HT-29 (cell line): ENCODE results near the gene AFAP1. TPM values are rescaled to one million over a fixed set of nuclear protein-coding genes. Genes with fewer than 3 reads are reported as not detected.

Experiments
- DNase-seq: peaks from one replicate; pipeline ENCODE4 v3.0.0-alpha.2; 2015; ENCODE audit warnings: low spot score
- total RNA-seq: library from RNA; depleted of rRNA; stranded (reverse); fragments of >200 nt; shearing (Covaris generic); gene quantifications from 2 replicates; pipeline ENCODE4 v1.2.3, GENCODE V29; 2014

AFAP1 gene
- total RNA-seq, 1 experiment from 2014 or later: 2.9 TPM

DNA sequence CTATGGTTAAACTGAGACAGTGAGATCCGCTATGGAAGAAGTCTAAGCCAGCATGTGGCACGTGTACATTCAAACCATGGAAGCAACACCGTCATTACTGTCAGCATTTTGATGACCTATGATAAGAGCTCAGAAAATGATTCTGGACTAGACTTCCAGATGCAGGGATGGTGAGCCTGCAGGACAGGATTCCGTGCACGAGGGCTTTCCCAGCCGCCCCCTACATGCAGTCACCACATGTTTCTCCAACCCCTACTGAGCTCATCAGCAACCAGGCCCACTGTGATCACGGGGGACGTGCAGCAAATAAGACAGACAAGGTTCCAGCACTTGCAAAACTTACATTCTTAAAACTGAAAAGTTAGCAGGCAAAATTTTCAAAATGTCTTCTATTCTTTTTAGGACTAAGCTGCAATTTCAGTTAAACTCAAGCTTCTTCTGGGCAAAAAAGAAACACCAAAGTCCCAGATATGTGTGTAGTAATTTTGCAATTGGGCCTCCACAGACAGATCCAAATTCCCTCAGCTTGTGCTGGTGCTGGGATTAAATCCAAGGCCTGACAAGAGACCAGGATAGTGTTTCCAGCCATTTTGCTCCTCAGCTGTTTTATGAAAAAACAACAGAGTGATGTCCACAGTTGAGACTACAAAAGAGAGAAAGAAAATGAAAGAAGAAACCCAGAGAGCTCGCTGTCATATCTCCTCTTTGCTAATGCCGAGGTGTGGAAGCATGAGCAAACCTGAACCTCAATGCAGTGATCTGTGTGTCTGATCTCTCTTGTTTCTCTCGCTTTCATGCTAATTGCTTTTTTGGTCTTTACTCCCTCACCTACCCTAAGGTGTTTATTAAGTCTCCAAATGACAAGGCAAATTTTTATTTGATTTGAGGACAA lies 118.2 kb downstream of the AFAP1 start:
- DNase-seq: no peak

DNA sequence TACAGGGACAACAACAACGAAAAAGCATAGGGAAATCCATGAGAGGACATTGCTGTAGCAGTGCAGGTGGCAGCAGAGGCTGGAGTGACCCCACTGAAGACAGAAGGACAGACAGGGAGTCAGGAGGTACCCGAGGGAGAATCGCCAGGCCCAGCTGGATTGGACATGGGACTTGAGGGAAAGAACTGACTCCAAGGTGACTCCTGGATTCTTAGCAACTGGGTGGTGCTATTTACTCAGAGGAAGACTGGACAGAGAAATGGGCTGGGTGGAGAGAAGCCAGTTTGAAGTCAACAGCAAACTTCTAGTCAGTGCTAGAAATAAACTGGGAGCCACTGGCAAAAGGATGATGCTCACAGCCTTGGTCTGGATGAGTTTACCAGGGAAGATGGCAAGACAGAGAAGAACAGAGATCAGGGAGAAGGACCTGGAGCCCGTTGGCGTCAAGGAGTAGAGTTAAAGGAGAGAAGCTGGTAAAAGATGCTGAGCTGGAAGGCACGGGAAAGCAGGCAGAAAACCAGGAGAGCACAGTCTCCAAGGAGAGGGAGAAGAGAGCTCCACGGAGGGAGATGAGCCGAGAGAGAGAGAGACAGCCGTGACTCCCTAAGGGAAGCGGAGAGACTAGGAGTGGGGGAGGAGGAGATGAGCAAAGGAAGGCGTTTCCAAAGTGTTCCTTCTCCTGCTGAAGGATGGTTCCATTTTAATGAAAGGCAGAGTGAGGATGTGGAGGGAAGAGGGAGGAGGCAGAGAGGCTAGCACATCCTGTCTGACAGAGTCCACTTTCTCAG lies 119.4 kb downstream of the AFAP1 start:
- DNase-seq: no peak

DNA sequence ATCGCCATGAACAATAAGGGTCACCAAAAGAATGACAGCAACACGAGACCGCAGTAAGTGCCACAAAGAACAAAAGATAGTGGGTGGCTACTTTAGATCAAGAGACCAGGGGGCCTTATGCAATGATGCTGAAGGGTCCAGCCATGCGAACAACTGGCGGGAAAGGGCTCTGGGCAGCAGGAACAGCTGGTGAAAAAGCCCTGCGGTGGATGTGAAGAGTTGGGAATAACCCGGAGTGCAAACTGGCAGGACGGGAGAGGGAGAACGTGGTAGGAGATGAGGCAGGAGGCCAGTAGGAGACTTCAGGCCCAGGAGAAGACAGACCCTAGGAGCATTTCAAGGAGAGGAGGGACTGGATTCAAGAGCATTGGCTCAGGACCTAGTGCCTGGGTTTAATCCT lies 120.2 kb downstream of the AFAP1 start:
- DNase-seq: no peak

GRCh38 chr4:7818399-7818911 lies 121.2 kb downstream of the AFAP1 start:
- DNase-seq: no peak

- no peak for DNase-seq
Observed at GRCh38 chr4:7817877-7818398, 121.7 kb downstream of the AFAP1 start.

- DNase-seq: peak; percentile 27
Observed at GRCh38 chr4:7816771-7817170, 122.9 kb downstream of the AFAP1 start.

DNA sequence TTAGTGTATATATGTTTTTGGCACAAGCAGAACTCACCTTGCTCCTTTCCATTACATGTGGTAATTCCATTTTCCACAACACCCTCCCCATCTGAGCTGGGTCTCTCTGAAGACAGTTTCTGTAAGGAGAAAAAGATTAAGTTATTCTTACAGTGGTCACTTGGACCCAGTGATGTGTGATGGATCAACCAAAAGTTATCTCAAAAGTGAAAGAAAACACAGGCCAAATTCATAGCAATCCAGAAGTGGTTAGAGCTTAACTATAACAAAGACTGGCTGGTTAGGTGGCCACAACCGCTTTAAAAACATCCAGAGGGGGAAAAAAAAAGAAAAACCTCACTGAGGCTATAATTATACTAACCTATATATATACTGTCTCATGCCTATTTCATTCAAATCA lies 123.7 kb downstream of the AFAP1 start:
- no peak for DNase-seq

DNA sequence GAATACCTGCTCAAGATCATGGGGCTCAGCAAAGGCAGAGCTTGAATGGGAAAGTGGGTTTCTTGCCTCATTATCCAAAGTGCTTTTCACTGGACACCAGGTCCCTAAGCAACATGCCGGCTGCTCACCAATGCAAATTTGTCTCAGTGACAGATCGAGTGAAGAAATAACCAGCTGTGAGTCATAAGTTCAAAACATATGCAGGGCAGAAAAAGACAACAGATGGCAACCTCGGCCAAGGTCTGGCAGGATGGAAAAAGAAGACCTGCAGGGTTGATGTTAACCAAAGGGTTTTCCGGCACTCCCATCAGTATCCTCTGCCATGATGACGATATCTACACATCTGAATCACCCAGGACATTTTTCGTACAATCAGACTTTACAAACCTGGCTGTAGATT lies 124.1 kb downstream of the AFAP1 start:
- no peak for DNase-seq

DNA sequence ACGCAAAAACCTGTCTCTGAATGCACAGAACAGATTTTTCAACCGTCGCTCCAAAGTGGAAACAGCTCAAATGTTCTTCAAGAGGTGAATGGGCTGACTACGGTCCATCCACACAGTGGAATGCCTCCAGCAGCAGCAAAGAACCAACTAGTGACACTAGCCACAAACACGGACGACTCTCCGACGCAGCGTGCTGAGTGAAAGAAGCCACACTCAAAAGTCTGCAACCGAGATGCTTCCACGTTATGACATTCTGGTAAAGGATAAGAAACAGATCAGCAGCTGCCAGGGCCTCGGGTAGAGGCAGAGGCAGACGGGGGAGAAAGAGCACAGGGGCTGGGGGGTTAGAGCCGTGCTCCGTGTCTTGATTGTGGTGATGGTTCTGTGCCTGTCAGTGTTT lies 125.2 kb downstream of the AFAP1 start:
- DNase-seq: no peak

DNA sequence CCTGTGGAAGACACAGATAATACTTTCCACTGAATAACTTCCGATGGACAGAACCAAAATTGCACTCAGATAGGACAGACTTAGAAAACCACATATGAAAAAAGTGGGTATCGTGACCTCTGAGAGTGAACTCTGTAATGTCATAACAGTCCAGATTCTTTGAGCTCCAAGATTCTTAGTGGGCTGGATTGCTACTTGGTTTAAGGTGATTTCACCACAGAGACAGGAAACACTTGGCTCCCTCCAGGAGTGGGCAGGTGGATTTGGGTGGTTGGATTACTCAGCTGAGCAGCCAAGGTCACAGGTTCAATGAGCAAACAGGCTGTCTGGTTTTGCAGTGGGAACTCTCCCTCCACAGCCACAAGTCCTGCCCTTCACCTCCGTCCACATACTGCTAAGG lies 126.0 kb downstream of the AFAP1 start:
- no peak for DNase-seq

GRCh38 chr4:7812921-7813320 lies 126.7 kb downstream of the AFAP1 start:
- no peak for DNase-seq

DNA sequence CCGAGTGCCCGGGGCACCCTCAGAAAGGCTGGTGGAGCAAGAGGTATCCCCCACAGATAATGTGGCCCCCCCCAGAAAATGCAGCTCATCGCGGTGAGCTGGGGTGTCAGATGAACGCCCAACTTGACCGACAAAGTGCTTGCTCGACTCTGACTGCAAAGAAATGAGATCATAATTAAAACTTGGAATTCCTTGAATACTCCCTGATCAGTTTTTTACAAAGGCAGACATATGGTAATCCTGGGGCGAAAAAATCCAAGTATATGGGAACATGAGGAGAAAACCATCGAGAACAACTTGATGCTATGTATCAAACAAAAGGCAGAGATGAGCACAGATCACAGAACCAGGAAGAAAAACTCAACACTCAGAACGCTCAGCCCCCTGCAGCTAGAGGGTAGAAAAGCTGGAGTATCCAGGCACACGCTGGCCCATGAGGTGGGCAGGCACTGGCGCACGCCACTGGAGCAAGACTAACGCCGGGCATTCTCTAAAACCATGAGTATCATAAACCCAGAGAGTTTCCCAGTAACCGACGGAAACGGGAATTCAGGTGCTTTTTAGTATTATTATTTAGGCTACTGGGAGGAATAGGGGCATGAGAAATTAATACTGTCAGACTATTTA lies 127.3 kb downstream of the AFAP1 start:
- DNase-seq: no peak

DNA sequence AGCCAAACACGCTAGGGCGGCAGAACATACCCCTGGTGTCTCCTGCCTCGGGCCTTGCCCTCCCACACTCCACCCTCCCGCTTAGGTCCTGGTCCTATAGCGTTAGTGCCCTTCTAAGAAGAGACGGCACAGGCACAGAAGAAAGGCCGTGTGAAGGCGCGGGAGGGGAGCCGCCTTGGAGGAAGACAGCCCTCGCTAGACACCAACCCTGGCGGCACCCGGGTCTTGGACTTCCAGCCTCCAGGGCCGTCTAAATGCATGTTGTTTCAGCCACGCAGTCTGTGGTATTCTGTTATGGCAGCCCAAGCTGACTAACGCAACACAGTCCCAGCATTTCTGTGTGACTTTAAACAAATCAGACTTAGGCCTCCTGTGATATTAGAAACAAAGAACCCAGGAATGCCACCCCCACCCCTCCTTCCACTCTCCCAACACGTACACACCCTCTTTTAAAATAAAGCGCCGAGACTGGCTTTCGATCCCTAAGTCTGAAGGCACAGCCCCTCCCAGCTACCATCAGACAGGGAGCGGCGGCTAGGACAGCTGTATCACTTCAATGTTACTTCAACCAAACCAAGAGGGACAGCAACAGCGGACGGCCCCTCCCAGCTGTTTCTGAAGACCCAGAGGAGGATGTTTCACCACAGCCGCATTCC lies 128.0 kb downstream of the AFAP1 start:
- DNase-seq: no peak

DNA sequence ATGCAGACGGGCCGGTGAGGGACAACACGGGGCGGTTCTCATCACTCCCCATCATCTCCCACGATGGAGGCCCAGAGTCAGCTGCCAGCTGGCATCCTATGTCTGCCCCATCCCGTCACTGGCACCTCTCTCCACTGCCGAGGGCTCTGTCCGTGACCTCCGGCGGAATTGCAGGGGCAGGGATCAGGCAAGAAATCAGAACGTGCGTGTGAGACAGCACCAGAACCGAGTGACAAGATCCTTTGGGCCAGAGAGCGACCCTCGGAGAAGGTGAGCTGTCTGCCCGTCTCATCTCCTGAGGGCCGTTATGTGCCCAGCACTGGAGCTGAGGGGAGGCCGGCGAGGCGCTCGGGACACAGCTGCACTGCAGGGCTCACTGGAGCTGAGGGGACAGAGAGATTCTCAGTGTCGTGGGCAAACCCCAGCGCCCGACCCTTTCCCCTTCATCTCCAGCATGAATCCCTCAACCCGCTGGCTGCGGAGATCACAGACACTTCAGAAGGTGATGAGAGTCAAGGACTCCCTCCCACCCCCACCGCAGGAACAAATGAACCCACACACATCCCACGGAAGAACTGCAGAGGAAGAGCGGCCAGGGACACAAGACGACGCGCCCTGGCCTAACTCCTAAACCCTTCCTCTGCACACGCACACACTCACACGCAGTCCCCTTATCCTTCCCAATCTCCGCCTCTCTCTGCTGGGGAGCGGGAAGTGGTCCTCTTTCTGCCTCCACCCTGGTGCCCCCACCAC lies 128.7 kb downstream of the AFAP1 start:
- DNase-seq: no peak

- DNase-seq: no peak
Observed at GRCh38 chr4:7808752-7809151, 130.9 kb downstream of the AFAP1 start.

GRCh38 chr4:7808181-7808580 lies 131.5 kb downstream of the AFAP1 start:
- DNase-seq: no peak

- no peak for DNase-seq
Observed at GRCh38 chr4:7807351-7807921, 132.2 kb downstream of the AFAP1 start.

GRCh38 chr4:7806338-7807090 lies 133.1 kb downstream of the AFAP1 start:
- DNase-seq: no peak

DNA sequence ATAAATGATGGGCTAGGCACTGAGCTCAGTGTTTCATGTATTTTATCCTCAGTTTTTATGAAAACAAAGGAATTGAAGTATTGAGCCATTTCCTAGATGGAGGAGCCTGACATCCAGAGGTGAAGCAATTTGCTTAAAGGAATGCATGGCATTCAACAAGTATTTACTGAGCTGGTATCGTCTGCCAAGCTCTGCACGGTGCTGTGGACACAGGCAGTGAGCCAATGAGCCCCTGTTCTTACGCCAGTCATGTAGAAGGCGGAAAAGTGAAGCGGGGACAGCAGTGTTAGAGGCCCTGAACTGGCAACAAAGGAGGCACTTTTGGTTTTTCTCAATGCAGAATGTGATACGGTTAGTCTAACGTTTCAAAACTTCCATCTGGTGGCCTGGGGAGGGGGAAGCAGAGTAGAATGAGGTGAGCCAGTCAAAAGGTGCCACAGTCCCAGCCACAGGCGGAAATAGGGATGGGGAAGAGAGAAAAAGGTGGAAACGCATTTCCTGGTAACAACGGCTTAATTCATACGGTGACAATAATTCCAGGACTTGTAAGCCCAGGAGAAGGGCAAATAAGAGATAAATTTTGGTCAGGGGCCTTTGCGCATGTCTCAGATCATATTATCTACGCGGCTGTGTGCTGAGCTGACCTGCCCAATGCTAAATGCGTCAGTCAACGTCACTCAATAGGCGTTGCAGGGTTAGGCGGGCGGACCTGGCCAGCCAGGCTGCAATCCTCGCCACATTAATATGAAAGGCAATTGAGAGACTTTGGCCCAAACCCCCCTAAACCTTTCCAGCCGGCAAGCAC lies 133.9 kb downstream of the AFAP1 start:
- DNase-seq: no peak
